Measurements from ENCODE around the gene CALML5.

Gene CALML5

GRCh38 chr10:5499493-5500140, at the start of gene CALML5:
Gene CALML5 (minus strand): TSS chr10:5499570. CDS start chr10:5499438, 132 bp downstream.
- FAIRE-seq = no peak

DNA sequence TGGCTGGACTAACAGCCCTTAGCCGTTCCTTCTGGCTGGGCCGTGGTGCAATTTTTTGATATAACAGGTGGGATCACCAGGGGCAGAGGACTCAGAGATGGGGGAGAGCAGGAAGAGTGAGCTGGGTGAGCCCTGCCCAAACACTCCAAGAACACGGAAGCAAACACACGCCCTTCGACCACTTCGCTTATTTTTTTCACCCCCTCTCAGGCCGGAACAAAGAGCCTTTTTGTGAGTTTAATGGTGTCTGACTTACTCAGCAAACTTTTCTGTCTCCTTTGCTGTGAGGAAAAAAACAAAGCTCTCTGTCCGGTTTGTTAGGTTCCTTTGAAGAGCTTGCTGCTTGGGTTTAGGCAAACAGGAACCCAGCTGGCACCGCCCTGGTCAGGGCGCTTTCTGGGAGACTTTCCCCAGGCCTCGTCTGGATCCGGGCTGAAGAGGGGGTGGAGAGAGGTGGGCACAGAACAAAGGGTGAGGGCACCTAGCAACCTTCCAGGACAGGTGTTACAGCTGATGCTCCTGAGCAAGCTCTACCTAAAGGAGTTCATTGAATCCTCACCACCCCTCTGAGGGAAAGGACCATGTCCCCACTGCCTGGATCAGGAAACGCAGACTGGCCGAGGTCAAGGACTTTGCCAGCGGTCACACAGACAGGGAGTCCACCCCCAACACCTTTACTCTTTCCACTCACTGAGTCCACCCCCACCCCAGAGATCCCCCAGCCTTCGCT, 48.7 kb upstream of the CALML5 start:
- FAIRE-seq = no peak

DNA sequence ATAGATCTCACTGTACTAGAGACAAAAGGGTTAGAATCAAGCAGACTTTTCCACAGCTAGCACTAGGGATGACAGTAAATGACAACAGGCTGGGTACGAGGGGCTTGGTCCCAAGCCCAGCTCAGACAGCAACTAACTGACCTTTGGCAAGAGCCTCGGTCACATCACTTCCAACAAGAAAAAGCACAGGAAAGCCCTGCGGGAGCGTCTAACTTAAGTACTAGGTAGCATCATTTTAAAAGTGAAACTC, 48.2 kb upstream of the CALML5 start:
- no peak for FAIRE-seq

GRCh38 chr10:5546891-5547680, 47.7 kb upstream of the CALML5 start:
- no peak for FAIRE-seq

DNA sequence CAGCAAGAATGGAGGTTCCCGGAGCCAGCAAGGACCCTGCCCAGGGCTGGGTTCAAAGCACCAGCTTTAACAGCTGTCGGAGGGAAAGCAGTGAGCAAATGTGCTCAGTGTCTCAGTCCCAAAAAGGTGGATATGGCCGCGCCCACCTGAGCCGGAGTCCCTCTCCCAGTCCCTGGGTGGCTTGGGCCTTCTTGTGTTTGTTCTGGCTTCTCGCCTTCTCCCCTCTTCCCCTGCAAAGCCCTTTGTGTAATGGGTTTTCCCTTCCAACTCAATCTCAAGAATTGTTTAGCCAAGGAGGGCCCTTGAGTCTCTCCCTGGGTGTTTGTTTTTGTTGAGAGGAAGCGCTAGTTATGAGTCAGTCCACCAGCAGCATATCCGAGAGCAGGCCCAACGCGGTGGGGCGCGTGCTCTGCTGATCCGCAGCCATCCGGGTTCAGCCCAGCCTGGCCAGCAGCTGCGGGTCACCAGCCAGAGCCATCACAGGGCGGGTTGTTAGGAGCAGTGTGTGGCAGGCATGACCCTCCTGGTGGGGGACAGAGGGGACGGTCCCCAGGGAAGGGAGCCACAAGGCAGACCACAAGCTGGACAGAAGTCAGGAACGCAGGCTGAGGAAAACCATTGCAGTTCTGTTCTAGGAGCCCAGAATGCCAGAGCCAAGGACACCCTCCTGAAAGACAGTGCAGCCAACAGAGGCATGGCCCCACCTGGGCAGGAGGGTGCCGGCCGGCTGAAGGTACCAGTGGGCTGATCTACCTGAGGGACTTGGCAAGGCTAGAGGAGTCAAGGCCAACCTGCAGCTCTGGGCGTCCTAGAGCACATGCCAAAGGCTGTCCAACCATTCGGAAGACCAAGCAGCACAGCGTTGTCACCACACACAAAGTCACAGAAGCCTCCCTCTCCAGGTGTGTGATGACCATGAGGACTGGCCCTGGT, 46.7 kb upstream of the CALML5 start:
- FAIRE-seq = no peak

- FAIRE-seq = no peak
Measured at GRCh38 chr10:5545426-5545777, 46.0 kb upstream of the CALML5 start.

DNA sequence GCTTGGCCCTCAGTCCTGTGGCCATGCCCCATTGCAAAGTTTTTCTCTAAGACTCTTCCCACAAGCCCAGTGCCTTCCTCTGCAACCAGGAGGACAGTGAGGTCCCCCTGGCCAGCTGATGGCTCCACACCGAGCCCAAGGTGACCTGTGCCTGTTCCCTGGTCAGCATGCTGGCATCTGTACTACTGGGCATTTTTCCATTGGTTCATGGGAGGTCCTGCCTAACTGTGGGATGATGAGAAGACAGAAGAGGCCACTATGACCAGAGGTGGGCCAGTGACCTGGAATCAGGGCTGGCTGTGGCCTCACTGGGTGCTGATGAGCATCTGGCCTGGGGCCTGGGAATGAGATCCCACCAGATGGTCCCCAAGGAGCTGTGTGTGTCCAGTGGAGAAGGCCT, 45.6 kb upstream of the CALML5 start:
- no peak for FAIRE-seq

DNA sequence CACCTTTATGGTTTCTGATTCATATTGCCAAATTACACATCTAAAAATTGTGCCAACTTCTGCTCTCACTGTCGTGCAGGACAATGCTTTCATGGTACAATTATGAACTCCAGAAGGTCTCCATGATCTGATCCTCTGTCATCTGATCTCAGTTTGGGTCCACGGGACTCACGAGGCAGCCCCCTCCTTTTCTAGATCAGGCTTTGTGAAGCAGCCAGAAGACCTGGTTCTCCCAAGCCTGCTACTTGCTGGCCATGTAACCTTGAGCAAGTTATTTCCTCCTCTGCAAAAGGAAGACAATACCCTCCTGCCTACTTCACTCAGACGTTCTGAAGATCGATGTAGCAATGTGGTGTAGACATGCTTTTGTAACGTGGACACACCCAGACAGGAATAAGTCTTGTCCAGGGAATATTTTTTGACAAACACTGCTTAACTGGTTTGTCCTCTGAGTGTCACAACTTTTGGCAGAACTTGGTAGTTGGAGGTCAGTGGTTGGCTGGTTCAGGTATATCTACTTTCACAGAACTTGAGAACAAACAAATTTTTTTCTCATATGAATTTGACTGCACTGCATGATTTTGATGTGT, 44.9 kb upstream of the CALML5 start:
- no peak for FAIRE-seq

DNA sequence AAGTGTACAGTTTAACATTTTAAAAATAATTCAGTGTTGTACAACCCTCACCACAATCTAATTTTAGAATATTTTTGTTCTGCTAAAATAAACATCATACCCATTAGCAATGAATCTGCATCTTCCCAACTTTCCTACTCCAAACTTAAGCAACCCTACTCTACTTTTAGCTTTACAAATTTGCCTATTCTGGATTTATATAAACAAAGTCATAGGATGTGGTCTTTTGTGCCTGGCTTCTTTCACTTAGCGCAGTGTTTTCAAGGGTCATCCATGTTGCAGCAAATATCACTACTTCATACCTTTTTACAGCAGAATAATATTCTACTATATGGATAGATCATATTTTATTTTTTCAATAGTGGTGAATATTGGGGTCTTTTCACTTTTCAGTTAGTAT, 44.3 kb upstream of the CALML5 start:
- no peak for FAIRE-seq

- peak; percentile 15 for FAIRE-seq
Measured at GRCh38 chr10:5542100-5542499, 42.7 kb upstream of the CALML5 start.

GRCh38 chr10:5540891-5541290, 41.5 kb upstream of the CALML5 start:
- no peak for FAIRE-seq

- no peak for FAIRE-seq
Measured at GRCh38 chr10:5540080-5540479, 40.7 kb upstream of the CALML5 start.

DNA sequence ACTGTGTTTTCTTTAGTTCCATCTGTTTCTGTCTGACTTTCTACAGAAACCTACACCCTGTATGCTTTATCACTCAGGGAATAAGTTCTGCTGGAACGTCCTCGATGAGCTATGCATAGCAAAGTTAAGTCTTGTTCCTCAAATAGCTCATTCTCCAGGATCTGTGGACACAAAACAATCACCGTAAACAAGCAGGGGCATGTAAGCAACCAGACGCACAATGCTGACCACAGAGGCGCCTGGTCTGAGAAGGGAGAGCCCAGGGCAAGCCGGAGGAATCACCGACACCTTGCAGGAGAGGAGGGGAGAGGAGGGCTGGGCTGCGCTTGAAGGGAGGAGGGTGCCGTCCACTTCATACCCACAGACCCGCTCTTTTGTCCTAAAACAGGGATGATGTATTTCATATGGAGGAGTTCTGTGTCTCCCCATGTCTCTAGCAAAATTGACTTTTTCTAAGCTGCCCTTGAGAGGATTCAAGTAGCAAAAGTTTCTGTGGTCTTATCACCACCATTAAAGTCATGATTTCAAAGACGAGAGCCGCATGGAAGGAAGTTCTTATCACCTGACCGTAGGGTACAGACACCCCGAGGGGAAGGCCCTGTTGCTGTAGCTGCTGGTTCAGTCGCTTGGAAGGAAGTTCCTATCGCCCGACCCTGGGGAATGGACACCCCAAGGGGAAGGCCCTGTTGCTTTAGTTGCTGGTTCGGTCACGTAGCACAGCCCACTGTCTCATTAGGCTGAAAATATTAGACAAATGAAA, 39.7 kb upstream of the CALML5 start:
- FAIRE-seq = no peak

DNA sequence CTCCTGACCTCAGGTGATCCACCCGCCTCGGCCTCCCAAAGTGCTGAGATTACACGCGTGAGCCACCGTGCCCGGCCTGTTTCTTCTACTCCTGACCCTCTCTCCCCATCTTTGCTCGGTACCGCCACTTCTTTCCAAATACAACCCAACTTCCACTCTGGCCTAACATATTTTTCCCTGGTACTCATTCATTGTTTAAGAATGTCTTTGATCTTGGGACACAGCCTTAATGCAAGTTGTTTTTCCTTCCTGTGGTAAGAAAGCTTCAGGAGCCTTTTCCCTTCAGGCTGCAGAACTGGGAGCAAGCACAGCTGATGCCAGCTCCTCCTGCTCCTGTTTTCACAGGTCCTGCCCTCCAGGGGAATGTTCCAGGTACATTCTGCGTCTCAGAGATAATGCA, 39.1 kb upstream of the CALML5 start:
- FAIRE-seq = no peak

GRCh38 chr10:5537684-5538083, 38.3 kb upstream of the CALML5 start:
- no peak for FAIRE-seq

DNA sequence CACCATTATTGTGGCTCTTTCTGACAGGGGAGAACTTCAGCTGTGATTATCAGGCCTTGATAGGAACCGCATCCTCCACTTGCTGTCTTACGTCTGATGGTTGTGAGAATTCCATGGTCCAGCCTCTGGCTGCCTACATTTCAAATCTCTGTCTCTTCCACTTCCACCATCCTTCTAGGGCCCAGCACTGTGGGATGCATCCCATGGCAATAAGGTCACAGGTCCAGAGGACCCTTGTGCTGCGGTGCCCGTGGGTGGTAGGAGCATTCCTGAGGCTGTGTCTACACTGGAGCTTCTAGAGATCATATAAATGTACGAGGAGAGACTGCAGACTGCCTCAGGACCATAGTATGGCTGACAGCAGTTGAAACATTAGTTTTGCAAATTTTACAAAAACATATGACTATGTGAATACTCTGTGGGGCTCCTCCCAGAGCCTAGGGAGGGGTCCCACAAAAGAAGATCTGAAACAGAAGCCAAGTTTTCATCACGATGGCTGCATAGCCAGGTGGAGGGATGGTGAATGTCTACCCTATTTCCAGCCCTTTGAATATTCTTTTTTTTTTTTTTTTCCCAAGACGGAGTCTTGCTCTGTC, 37.2 kb upstream of the CALML5 start:
- FAIRE-seq = no peak

- FAIRE-seq = peak; percentile 63
Measured at GRCh38 chr10:5534880-5535856, 35.8 kb upstream of the CALML5 start.

DNA sequence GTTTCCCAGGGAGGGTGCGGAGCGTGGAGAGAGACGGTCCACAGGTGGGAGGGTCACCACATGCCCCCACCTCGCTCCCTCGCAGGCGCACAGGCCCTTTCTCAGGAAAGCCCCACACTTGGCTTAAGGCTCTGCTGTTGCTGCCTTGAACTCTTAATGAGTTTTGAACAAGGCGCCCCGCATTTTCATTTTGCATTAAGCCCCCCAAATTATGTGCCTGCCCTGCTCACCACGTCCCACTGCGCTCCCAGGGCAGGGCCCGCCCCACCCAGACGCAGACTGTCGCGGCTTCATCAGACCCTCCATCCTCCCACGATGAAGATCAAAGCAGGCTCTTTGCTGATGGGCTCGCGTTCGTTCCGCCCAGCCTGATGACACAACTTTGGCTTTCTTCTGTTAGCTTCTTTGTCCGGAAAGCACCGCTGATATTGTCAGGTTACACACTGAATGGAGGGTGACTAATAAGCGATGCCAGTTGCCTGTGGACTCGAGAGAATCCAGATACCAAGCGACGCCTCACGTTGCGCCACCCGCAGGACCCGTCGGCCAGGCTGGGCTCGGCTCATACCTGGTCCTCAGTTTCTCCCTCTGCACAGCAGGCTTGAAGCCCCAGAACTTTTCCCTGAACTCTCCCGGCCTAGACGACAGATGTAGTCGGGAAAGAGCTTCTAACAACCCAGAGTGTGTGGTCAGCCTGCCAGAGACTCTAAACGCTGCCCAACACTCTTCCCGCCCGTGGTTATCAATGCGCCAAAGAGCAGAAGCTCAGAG, 34.9 kb upstream of the CALML5 start:
- no peak for FAIRE-seq

DNA sequence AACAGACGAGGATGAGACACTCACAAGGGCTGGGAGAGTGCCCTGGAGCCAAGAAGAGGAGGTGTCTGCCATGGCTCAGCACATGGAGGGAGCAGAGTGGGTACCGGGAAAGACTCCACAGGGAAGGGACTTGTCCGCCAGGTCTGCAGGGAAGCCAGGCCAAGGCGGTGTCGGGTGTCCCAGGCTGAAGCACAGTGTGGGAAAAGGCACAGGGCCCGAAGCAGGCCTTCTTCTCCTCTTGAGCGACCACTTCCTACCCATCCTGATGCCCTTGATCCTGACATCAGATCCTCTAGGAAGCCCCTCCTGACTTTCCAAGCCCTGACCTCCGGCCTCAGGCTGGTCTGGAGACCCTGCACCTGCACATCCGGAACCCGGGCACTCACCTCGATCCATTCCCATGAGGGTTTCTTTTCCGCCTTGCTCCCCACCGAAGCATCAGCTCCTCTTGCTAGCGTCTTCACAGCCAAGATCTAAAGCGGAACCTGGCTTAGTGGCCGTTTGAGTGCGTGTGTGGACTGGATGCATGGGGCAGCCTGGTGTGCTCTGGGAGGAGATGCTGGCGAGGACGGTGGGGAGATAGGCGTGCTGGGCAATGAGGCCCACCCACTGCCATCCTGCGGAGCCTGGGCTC, 33.8 kb upstream of the CALML5 start:
- no peak for FAIRE-seq
